C4-2B (cell line): ENCODE measurements around the gene VWF.

Source experiments
- ZFX ChIP-seq: fragments of 450-650 bp; IDR thresholded peaks from 2 replicates; pipeline ENCODE4 v1.6.1; 2017
- TF ChIP-seq, protein P1 (sequence below): fragments of 450-650 bp; conservative IDR thresholded peaks from 2 replicates; pipeline ENCODE4 v1.5.1; 2017; ENCODE audit warnings: mild to moderate bottlenecking

DNA sequence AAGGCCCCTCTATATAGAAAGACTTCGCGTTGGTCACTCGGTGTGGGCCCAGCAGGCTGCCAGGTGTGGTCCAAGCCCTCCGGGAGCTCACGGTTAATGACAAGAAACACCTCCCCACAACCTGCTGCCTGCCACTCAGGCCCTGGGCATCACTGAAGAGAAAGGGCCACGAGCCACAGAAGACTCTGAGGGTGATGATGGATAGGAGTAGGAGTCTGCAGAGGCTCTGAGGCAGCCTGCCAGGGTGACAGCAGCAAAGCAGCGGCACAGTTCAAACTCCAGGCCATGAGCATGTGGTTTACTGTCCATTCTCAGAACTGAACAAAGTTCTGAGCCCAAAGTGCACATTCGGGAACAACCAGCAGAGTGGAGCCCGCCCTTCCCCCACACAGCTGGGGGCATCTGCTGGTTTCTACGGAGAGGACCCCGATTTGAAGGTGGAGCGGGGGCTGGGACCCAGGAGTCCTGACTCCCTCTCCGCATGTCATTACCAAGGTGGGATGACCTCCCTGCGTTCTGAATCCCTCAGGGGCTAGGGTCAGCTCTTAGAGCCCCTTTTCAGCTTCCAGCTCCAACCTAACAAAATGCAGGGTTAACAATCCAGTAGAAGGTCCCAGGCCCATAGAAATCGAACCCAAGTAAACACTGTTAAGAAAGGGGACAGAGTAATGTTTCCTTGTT lies 65.8 kb downstream of the VWF start:
- TF ChIP-seq, protein P1, sequence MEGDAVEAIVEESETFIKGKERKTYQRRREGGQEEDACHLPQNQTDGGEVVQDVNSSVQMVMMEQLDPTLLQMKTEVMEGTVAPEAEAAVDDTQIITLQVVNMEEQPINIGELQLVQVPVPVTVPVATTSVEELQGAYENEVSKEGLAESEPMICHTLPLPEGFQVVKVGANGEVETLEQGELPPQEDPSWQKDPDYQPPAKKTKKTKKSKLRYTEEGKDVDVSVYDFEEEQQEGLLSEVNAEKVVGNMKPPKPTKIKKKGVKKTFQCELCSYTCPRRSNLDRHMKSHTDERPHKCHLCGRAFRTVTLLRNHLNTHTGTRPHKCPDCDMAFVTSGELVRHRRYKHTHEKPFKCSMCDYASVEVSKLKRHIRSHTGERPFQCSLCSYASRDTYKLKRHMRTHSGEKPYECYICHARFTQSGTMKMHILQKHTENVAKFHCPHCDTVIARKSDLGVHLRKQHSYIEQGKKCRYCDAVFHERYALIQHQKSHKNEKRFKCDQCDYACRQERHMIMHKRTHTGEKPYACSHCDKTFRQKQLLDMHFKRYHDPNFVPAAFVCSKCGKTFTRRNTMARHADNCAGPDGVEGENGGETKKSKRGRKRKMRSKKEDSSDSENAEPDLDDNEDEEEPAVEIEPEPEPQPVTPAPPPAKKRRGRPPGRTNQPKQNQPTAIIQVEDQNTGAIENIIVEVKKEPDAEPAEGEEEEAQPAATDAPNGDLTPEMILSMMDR, result no peak
- TF ChIP-seq ZFX, result no peak
